HepG2 (cell line): ENCODE data around the gene GCC1. TPM values are rescaled to one million over a fixed set of nuclear protein-coding genes. Genes with fewer than 3 reads are reported as not detected.

Source experiments
- GZF1 ChIP-seq: sonication (generic); formaldehyde crosslinking; IDR thresholded peaks from 2 replicates; pipeline ENCODE4 v1.5.1; 2020; ENCODE audit warnings: mild to moderate bottlenecking, missing genetic modification reagents
- IRX3 ChIP-seq: sonication (generic); formaldehyde crosslinking; IDR thresholded peaks from 2 replicates; pipeline ENCODE4 v1.8.1; 2023; ENCODE audit warnings: mild to moderate bottlenecking, low read depth, missing genetic modification reagents, borderline replicate concordance
- MTA3 ChIP-seq: sonication (generic); formaldehyde crosslinking; IDR thresholded peaks from 2 replicates; pipeline ENCODE4 v1.4.0; 2020; ENCODE audit warnings: missing genetic modification reagents
- ZBTB1 ChIP-seq: sonication (generic); formaldehyde crosslinking; IDR thresholded peaks from 2 replicates; pipeline ENCODE4 v1.4.0; 2020; ENCODE audit warnings: missing genetic modification reagents, borderline replicate concordance
- ZNF136 ChIP-seq: sonication (generic); formaldehyde crosslinking; IDR thresholded peaks from 2 replicates; pipeline ENCODE4 v1.8.1; 2022; ENCODE audit warnings: low read depth, mild to moderate bottlenecking, moderate library complexity, missing genetic modification reagents
- ZNF75D ChIP-seq: sonication (generic); formaldehyde crosslinking; IDR thresholded peaks from 2 replicates; pipeline ENCODE4 v1.8.1; 2023; ENCODE audit warnings: missing genetic modification reagents, mild to moderate bottlenecking, borderline replicate concordance
- polyA plus RNA-seq, 8 experiments: library from polyadenylated mRNA; depleted of rRNA in 3 of 8; stranded (reverse) in 7 of 8; unstranded in 1 of 8; fragments of >200 nt; fragmentation: Illumina TruSeq in 4 of 8; extraction: Trizol in 4 of 8; gene quantifications; 2 replicates each; pipeline versions ENCODE4 v1.2.1 to v1.2.3, GENCODE V29; 2011 to 2016; ENCODE audit warnings: low read depth in 4 of 8, missing spikeins in 1 of 8, mixed read lengths in 1 of 8; ENCODE audit not compliant: insufficient read depth in 1 of 8
- total RNA-seq, 5 experiments: library from RNA; depleted of rRNA; stranded (reverse); fragments of >200 nt; fragmentation: Illumina TruSeq; extraction: Trizol; gene quantifications; 2 replicates each; pipeline ENCODE4 v1.2.3, GENCODE V29; 2016; ENCODE audit warnings: low read depth in 1 of 5
- TF ChIP-seq, protein P1 (sequence below): sonication (generic); formaldehyde crosslinking; IDR thresholded peaks from 2 replicates; pipeline ENCODE4 v1.8.0; 2023; ENCODE audit warnings: mild to moderate bottlenecking, missing genetic modification reagents
- TF ChIP-seq, protein P2 (sequence below): sonication (generic); formaldehyde crosslinking; IDR thresholded peaks from 2 replicates; pipeline ENCODE4 v1.4.0; 2020; ENCODE audit warnings: missing genetic modification reagents
- TF ChIP-seq, protein P3 (sequence below): IDR thresholded peaks from 2 replicates; pipeline ENCODE4 v1.4.0; 2020; ENCODE audit warnings: mild to moderate bottlenecking, missing genetic modification reagents
- TF ChIP-seq, protein P4 (sequence below): sonication (generic); formaldehyde crosslinking; IDR thresholded peaks from 2 replicates; pipeline ENCODE4 v1.9.0; 2021; ENCODE audit warnings: missing genetic modification reagents, borderline replicate concordance
- TF ChIP-seq, protein P5 (sequence below): sonication (generic); formaldehyde crosslinking; IDR thresholded peaks from 2 replicates; pipeline ENCODE4 v1.5.1; 2020; ENCODE audit warnings: mild to moderate bottlenecking, missing genetic modification reagents, borderline replicate concordance
- TF ChIP-seq, protein P6 (sequence below): sonication (generic); formaldehyde crosslinking; IDR thresholded peaks from 2 replicates; pipeline ENCODE4; 2020; ENCODE audit warnings: missing genetic modification reagents, mild to moderate bottlenecking, borderline replicate concordance

GCC1 gene
- total and polyA plus RNA-seq, 2 of the 13 experiments (the other 11 are each of a cell fraction or from before 2014, with no cell fraction given), result 2.5 to 15.3 TPM

DNA sequence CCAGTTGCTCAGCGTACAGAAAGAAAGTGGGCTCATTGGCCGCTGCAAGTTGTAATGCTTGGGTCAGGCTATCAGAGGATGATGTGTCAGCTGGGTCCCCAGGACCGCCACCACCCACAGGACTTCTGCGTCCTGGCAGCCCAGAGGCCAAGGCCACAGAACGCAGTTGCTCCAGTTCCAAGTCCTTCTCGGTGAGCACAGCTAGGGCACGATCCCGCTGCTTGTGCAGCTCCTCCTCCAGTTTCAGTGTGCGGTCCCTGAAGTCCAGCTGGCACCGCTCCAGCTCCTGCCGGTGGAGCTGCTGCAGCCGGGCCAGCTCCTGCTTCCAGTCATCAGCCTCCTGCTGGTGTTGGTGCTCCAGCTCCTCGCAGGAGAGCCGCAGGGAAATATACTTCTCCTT, 3.0 kb downstream of the GCC1 start (continued):
- no peak for TF ChIP-seq MTA3 (CRISPR knock-in tag)
- TF ChIP-seq, protein P1, sequence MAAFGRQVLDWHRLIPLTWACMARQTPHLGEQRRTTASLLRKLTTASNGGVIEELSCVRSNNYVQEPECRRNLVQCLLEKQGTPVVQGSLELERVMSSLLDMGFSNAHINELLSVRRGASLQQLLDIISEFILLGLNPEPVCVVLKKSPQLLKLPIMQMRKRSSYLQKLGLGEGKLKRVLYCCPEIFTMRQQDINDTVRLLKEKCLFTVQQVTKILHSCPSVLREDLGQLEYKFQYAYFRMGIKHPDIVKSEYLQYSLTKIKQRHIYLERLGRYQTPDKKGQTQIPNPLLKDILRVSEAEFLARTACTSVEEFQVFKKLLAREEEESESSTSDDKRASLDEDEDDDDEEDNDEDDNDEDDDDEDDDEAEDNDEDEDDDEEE (CRISPR knock-in tag), result no peak
- TF ChIP-seq, protein P2, sequence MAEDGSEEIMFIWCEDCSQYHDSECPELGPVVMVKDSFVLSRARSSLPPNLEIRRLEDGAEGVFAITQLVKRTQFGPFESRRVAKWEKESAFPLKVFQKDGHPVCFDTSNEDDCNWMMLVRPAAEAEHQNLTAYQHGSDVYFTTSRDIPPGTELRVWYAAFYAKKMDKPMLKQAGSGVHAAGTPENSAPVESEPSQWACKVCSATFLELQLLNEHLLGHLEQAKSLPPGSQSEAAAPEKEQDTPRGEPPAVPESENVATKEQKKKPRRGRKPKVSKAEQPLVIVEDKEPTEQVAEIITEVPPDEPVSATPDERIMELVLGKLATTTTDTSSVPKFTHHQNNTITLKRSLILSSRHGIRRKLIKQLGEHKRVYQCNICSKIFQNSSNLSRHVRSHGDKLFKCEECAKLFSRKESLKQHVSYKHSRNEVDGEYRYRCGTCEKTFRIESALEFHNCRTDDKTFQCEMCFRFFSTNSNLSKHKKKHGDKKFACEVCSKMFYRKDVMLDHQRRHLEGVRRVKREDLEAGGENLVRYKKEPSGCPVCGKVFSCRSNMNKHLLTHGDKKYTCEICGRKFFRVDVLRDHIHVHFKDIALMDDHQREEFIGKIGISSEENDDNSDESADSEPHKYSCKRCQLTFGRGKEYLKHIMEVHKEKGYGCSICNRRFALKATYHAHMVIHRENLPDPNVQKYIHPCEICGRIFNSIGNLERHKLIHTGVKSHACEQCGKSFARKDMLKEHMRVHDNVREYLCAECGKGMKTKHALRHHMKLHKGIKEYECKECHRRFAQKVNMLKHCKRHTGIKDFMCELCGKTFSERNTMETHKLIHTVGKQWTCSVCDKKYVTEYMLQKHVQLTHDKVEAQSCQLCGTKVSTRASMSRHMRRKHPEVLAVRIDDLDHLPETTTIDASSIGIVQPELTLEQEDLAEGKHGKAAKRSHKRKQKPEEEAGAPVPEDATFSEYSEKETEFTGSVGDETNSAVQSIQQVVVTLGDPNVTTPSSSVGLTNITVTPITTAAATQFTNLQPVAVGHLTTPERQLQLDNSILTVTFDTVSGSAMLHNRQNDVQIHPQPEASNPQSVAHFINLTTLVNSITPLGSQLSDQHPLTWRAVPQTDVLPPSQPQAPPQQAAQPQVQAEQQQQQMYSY, result 0 out of 2 replicates have a peak, but pooled peaks have one; percentile 55
- TF ChIP-seq, protein P3, sequence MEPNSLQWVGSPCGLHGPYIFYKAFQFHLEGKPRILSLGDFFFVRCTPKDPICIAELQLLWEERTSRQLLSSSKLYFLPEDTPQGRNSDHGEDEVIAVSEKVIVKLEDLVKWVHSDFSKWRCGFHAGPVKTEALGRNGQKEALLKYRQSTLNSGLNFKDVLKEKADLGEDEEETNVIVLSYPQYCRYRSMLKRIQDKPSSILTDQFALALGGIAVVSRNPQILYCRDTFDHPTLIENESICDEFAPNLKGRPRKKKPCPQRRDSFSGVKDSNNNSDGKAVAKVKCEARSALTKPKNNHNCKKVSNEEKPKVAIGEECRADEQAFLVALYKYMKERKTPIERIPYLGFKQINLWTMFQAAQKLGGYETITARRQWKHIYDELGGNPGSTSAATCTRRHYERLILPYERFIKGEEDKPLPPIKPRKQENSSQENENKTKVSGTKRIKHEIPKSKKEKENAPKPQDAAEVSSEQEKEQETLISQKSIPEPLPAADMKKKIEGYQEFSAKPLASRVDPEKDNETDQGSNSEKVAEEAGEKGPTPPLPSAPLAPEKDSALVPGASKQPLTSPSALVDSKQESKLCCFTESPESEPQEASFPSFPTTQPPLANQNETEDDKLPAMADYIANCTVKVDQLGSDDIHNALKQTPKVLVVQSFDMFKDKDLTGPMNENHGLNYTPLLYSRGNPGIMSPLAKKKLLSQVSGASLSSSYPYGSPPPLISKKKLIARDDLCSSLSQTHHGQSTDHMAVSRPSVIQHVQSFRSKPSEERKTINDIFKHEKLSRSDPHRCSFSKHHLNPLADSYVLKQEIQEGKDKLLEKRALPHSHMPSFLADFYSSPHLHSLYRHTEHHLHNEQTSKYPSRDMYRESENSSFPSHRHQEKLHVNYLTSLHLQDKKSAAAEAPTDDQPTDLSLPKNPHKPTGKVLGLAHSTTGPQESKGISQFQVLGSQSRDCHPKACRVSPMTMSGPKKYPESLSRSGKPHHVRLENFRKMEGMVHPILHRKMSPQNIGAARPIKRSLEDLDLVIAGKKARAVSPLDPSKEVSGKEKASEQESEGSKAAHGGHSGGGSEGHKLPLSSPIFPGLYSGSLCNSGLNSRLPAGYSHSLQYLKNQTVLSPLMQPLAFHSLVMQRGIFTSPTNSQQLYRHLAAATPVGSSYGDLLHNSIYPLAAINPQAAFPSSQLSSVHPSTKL, result peak; percentile 65
- TF ChIP-seq IRX3 (CRISPR knock-in tag), result no peak
- no peak for TF ChIP-seq ZBTB1 (CRISPR knock-in tag)
- no peak for TF ChIP-seq ZNF75D (CRISPR knock-in tag)
- TF ChIP-seq, protein P4, sequence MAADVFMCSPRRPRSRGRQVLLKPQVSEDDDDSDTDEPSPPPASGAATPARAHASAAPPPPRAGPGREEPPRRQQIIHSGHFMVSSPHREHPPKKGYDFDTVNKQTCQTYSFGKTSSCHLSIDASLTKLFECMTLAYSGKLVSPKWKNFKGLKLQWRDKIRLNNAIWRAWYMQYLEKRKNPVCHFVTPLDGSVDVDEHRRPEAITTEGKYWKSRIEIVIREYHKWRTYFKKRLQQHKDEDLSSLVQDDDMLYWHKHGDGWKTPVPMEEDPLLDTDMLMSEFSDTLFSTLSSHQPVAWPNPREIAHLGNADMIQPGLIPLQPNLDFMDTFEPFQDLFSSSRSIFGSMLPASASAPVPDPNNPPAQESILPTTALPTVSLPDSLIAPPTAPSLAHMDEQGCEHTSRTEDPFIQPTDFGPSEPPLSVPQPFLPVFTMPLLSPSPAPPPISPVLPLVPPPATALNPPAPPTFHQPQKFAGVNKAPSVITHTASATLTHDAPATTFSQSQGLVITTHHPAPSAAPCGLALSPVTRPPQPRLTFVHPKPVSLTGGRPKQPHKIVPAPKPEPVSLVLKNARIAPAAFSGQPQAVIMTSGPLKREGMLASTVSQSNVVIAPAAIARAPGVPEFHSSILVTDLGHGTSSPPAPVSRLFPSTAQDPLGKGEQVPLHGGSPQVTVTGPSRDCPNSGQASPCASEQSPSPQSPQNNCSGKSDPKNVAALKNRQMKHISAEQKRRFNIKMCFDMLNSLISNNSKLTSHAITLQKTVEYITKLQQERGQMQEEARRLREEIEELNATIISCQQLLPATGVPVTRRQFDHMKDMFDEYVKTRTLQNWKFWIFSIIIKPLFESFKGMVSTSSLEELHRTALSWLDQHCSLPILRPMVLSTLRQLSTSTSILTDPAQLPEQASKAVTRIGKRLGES (CRISPR knock-in tag), result no peak
- no peak for TF ChIP-seq ZNF136 (CRISPR knock-in tag)
- no peak for TF ChIP-seq GZF1 (CRISPR knock-in tag)
- TF ChIP-seq, protein P5, sequence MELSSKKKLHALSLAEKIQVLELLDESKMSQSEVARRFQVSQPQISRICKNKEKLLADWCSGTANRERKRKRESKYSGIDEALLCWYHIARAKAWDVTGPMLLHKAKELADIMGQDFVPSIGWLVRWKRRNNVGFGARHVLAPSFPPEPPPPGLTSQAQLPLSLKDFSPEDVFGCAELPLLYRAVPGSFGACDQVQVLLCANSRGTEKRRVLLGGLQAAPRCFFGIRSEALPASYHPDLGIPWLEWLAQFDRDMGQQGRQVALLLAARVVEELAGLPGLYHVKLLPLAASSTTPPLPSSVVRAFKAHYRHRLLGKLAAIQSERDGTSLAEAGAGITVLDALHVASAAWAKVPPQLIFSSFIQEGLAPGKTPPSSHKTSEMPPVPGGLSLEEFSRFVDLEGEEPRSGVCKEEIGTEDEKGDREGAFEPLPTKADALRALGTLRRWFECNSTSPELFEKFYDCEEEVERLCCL (CRISPR knock-in tag), result no peak
- TF ChIP-seq, protein P6, sequence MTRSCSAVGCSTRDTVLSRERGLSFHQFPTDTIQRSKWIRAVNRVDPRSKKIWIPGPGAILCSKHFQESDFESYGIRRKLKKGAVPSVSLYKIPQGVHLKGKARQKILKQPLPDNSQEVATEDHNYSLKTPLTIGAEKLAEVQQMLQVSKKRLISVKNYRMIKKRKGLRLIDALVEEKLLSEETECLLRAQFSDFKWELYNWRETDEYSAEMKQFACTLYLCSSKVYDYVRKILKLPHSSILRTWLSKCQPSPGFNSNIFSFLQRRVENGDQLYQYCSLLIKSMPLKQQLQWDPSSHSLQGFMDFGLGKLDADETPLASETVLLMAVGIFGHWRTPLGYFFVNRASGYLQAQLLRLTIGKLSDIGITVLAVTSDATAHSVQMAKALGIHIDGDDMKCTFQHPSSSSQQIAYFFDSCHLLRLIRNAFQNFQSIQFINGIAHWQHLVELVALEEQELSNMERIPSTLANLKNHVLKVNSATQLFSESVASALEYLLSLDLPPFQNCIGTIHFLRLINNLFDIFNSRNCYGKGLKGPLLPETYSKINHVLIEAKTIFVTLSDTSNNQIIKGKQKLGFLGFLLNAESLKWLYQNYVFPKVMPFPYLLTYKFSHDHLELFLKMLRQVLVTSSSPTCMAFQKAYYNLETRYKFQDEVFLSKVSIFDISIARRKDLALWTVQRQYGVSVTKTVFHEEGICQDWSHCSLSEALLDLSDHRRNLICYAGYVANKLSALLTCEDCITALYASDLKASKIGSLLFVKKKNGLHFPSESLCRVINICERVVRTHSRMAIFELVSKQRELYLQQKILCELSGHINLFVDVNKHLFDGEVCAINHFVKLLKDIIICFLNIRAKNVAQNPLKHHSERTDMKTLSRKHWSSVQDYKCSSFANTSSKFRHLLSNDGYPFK (CRISPR knock-in tag), result no peak; the same call in 1 of the 2 replicates
